Measurements from ENCODE around the gene TLCD1.

GRCh38 chr17:28685366-28685765 is 40.7 kb downstream of the TLCD1 start:
- no peak for TF ChIP-seq POLR2A (IDR thresholded peaks at IDR 0.05; ENCODE audit: low read depth, low read length)
- no peak for TF ChIP-seq CTCF (IDR thresholded peaks at IDR 0.05; ENCODE audit: extremely low read depth in 1 of 2, insufficient read depth in 1 of 2, low read depth in 1 of 2, low read length in 2 of 2)
- TF ChIP-seq JUN (IDR thresholded peaks at IDR 0.05; ENCODE audit: borderline replicate concordance, insufficient read depth, insufficient read length, low read depth) = no peak
- no peak for TF ChIP-seq POLR2AphosphoS5 (IDR thresholded peaks at IDR 0.05; ENCODE audit: insufficient read depth, low read depth, low read length)
- no peak for TF ChIP-seq EZH2 (IDR thresholded peaks at IDR 0.05; ENCODE audit: borderline replicate concordance, low read depth, low read length, severe bottlenecking)
